Right lobe of liver (tissue), 4 donors: Measurements from ENCODE around the gene C2orf92.

Experiments used
- CTCF ChIP-seq, 4 donors: fragments of 200-600 bp in 3 of 4; fragments of 450-650 bp in 1 of 4; IDR thresholded peaks; one replicate each; pipeline versions ENCODE4 v1.5.1 to v1.8.0; 2016 to 2022; ENCODE audit warnings: antibody characterized with exemption in 4 of 4, mild to moderate bottlenecking in 2 of 4
- POLR2A ChIP-seq: fragments of 450-650 bp; IDR thresholded peaks from one replicate; pipeline ENCODE4 v1.6.1; 2017; ENCODE audit warnings: antibody characterized with exemption, mild to moderate bottlenecking
- donor health status: DM: no; HTN: no; CAD: no.
- donor health status: DM: no; HTN: no; CAD: no.
- donor health status: DM: no; HTN: yes; CAD: no.

- TF ChIP-seq CTCF (IDR thresholded peaks at IDR 0.05) = no peak
- TF ChIP-seq POLR2A = no peak
These were observed 11.4 kb upstream of the C2orf92 start for GRCh38 chr2:97657986-97658690.
